GM18873 (cell line): ENCODE results near the gene CPVL.

Experiments
- ATAC-seq: cut with Tn5 transposase; IDR thresholded peaks from one replicate; pipeline ENCODE4 v1.9.1; 2021; ENCODE audit warnings: mild to moderate bottlenecking, moderate library complexity, moderate number of reproducible peaks; ENCODE audit not compliant: unreplicated experiment, low FRiP score

The CPVL gene

GRCh38 chr7:29053105-29053872 is 93.0 kb downstream of the CPVL start:
- ATAC-seq, result no peak

GRCh38 chr7:29046978-29047377 is 99.4 kb downstream of the CPVL start:
- ATAC-seq, result no peak

- ATAC-seq, result no peak
These were observed 100.9 kb downstream of the CPVL start for GRCh38 chr7:29045258-29046086.

- ATAC-seq, result no peak
These were observed 101.8 kb downstream of the CPVL start for GRCh38 chr7:29044554-29044953.

- no peak for ATAC-seq
These were observed 102.8 kb downstream of the CPVL start for GRCh38 chr7:29043576-29043975.

- ATAC-seq, result no peak
These were observed 103.5 kb downstream of the CPVL start for GRCh38 chr7:29042824-29043231.

GRCh38 chr7:29041991-29042390 is 104.3 kb downstream of the CPVL start:
- ATAC-seq, result no peak

GRCh38 chr7:29040579-29040925 is 105.8 kb downstream of the CPVL start:
- ATAC-seq, result no peak

- no peak for ATAC-seq
These were observed 106.3 kb downstream of the CPVL start for GRCh38 chr7:29039821-29040578.

- ATAC-seq, result no peak
These were observed 107.9 kb downstream of the CPVL start for GRCh38 chr7:29038463-29038862.

GRCh38 chr7:29035044-29035740 is 111.1 kb downstream of the CPVL start:
- no peak for ATAC-seq

GRCh38 chr7:29033584-29033983 is 112.8 kb downstream of the CPVL start:
- ATAC-seq, result no peak

- ATAC-seq, result no peak
These were observed 114.2 kb downstream of the CPVL start for GRCh38 chr7:29032146-29032545.

- ATAC-seq, result no peak
These were observed 115.5 kb downstream of the CPVL start for GRCh38 chr7:29030781-29031275.

- no peak for ATAC-seq
These were observed 123.9 kb downstream of the CPVL start for GRCh38 chr7:29022291-29022988.

- no peak for ATAC-seq
These were observed 126.4 kb downstream of the CPVL start for GRCh38 chr7:29019896-29020295.

GRCh38 chr7:29019387-29019786 is 127.0 kb downstream of the CPVL start:
- no peak for ATAC-seq

- ATAC-seq, result no peak
These were observed 128.6 kb downstream of the CPVL start for GRCh38 chr7:29017713-29018112.

- no peak for ATAC-seq
These were observed 131.6 kb downstream of the CPVL start for GRCh38 chr7:29014725-29015124.

- no peak for ATAC-seq
These were observed 132.4 kb downstream of the CPVL start for GRCh38 chr7:29013931-29014330.
